Measurements from ENCODE around the gene GGT5.

DNA sequence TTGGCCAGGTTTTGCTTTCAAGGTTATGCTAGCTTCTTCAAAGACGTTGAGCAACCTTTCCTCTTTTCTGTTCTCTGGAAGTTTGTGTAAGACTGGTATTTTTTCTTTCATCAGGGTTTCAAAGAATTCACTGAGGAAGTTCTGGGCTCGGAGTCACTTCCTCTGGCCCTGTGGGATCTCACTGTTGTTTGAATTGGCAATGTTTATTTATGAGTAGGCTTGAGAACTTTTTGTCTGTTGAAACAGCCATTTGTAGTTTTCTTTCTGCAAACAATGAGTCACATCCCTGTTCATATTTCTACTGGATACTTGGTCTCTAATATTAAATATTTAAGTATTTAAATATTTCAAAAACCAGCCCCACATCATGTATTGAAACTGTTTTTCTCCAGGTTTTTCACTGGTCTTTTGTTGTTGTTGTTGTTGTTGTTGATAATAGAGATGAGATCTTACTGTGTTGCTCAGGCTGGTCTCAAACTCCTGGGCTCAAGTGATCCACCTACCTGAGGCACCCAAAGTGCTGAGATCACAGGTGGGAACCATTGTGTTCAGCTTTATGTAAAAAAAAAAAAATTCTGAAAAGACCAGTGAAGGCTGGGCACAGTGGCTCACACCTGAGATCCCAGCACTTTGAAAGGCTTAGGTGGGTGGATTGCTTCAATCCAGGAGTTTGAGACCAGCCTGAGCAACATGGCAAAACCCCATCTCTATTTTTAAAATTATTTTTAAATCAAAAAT lies 36.7 kb downstream of the GGT5 start:
- TF ChIP-seq CTCF (IDR thresholded peaks at IDR 0.05; ENCODE audit: low read depth, low read length), result no peak
- TF ChIP-seq EZH2phosphoT487 (IDR thresholded peaks at IDR 0.05; ENCODE audit: low read depth), result no peak

All from OCI-LY3 (cell line).